ENCODE data around the gene CD99L2. TPM values are rescaled to one million over a fixed set of nuclear protein-coding genes. Genes with fewer than 3 reads are reported as not detected.
"Not testable (repeated sequence)": the region's sequence is repeated elsewhere in the genome, so short reads cannot be mapped to it uniquely, and the experiment has no call there.

CD99L2 gene
- total RNA-seq, 1 donor from 2014 or later: 23.8 TPM

- Histone ChIP-seq H3K36me3 (no peaks in the 10 kb centered on the region), H3K27me3 (no peaks in the 10 kb centered on the region), H3K4me3 (no peak overlapping the region), H3K27ac (no peak overlapping the region), H3K9me3 (no peaks in the 10 kb centered on the region), H3K4me1 (no peaks in the 10 kb centered on the region)
- DNase-seq (ENCODE audit: extremely low spot score in 2 of 2): no peak
- intact Hi-C loops (cut with DNase I): no loop called here
- no peak for TF ChIP-seq POLR2A (IDR thresholded peaks at IDR 0.05)
- TF ChIP-seq CTCF (IDR thresholded peaks at IDR 0.05): no peak
- TF ChIP-seq POLR2AphosphoS5 (IDR thresholded peaks at IDR 0.05; ENCODE audit: insufficient read depth in 1 of 2, low read depth in 1 of 2): no peak
These were observed 64.9 kb downstream of the CD99L2 start for GRCh38 chrX:150833454-150834056.

GRCh38 chrX:150831863-150832262 lies 66.6 kb downstream of the CD99L2 start:
- TF ChIP-seq POLR2AphosphoS5 (IDR thresholded peaks at IDR 0.05; ENCODE audit: insufficient read depth in 1 of 2, low read depth in 1 of 2) (no peak), CTCF (IDR thresholded peaks at IDR 0.05) (no peak), POLR2A (IDR thresholded peaks at IDR 0.05) (no peak)

GRCh38 chrX:150828785-150829184 lies 69.7 kb downstream of the CD99L2 start:
- no peaks in the 10 kb centered on the region for H3K9me3 ChIP-seq
- no peak for DNase-seq (ENCODE audit: extremely low spot score in 2 of 2)
- no peaks in the 10 kb centered on the region for H3K4me1 ChIP-seq
- H3K27ac ChIP-seq: no peak overlapping the region
- intact Hi-C loops (cut with DNase I): no loop called here
- no peaks in the 10 kb centered on the region for H3K36me3 ChIP-seq
- H3K4me3 ChIP-seq: no peak overlapping the region
- H3K27me3 ChIP-seq: no peaks in the 10 kb centered on the region
- TF ChIP-seq POLR2AphosphoS5 (IDR thresholded peaks at IDR 0.05; ENCODE audit: insufficient read depth in 1 of 2, low read depth in 1 of 2): no peak
- no peak for TF ChIP-seq POLR2A (IDR thresholded peaks at IDR 0.05)
- no peak for TF ChIP-seq CTCF (IDR thresholded peaks at IDR 0.05)

More at GRCh38 chrX:150831863-150832262, 66.6 kb downstream of the CD99L2 start:
- no peak for DNase-seq (ENCODE audit: extremely low spot score in 2 of 2)
- Histone ChIP-seq H3K36me3 (no peaks in the 10 kb centered on the region), H3K27me3 (no peaks in the 10 kb centered on the region), H3K4me1 (no peaks in the 10 kb centered on the region), H3K4me3 (no peak overlapping the region), H3K27ac (no peak overlapping the region), H3K9me3 (no peaks in the 10 kb centered on the region)
- intact Hi-C loops (cut with DNase I): no loop called here

DNA sequence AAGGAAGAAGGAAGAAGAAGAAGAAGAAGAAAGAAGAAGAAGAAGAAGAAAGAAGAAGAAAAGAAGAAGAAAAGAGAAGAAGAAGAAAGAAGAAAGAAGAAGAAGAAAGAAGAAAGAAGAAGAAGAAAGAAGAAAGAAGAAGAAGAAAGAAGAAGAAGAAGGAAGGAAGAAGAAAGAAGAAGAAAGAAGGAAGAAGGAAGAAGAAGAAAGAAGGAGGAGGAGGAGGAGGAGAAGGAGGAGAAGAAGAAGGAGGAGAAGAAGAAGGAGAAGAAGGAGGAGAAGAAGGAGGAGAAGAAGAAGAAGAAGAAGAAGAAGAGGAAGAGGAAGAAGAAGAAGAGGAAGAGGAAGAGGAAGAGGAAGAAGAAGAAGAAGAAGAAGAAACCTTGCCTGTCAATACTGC lies 74.1 kb downstream of the CD99L2 start:
- intact Hi-C loops (cut with DNase I); H3K27me3 ChIP-seq; H3K9me3 ChIP-seq; H3K27ac ChIP-seq; H3K4me1 ChIP-seq; H3K36me3 ChIP-seq; H3K4me3 ChIP-seq; DNase-seq (ENCODE audit: extremely low spot score in 2 of 2): not testable (repeated sequence)

- not testable (repeated sequence) for H3K9me3 ChIP-seq
These were observed 74.6 kb downstream of the CD99L2 start for GRCh38 chrX:150823826-150824225.

GRCh38 chrX:150821971-150822370 lies 76.5 kb downstream of the CD99L2 start:
- Histone ChIP-seq H3K36me3 (no peaks in the 10 kb centered on the region), H3K4me1 (no peaks in the 10 kb centered on the region), H3K27me3 (no peaks in the 10 kb centered on the region), H3K27ac (no peak overlapping the region), H3K4me3 (no peak overlapping the region), H3K9me3 (no peaks in the 10 kb centered on the region)
- intact Hi-C loops (cut with DNase I): no loop called here
- DNase-seq (ENCODE audit: extremely low spot score in 2 of 2): no peak
- TF ChIP-seq CTCF (IDR thresholded peaks at IDR 0.05) (no peak), POLR2AphosphoS5 (IDR thresholded peaks at IDR 0.05; ENCODE audit: insufficient read depth in 1 of 2, low read depth in 1 of 2) (no peak), POLR2A (IDR thresholded peaks at IDR 0.05) (no peak)

More at GRCh38 chrX:150823826-150824225, 74.6 kb downstream of the CD99L2 start:
- intact Hi-C loops (cut with DNase I); H3K27me3 ChIP-seq; H3K4me1 ChIP-seq; H3K36me3 ChIP-seq; H3K4me3 ChIP-seq; H3K27ac ChIP-seq; DNase-seq (ENCODE audit: extremely low spot score in 2 of 2): not testable (repeated sequence)
